Activated CD8-positive, alpha-beta memory T cell treated with anti-CD3 and anti-CD28 coated beads, Interleukin-2, amount 50 U/mL, for 48 hours (primary cell): Measurements from ENCODE around the gene ZNF669.
"Not testable (repeated sequence)": the region's sequence is repeated elsewhere in the genome, so short reads cannot be mapped to it uniquely, and the experiment has no call there.

Experiments
- DNase-seq: peaks from one replicate; pipeline ENCODE4 v3.0.0-alpha.2; 2020

Gene ZNF669

GRCh38 chr1:247103859-247104591, at the start of gene ZNF669:
Gene ZNF669 (minus strand): TSS chr1:247104356. CDS start chr1:247104199, 157 bp downstream.
- peak; percentile 95 for DNase-seq

- no peak for DNase-seq
These were observed 43.6 kb upstream of the ZNF669 start for GRCh38 chr1:247147781-247148180.

DNA sequence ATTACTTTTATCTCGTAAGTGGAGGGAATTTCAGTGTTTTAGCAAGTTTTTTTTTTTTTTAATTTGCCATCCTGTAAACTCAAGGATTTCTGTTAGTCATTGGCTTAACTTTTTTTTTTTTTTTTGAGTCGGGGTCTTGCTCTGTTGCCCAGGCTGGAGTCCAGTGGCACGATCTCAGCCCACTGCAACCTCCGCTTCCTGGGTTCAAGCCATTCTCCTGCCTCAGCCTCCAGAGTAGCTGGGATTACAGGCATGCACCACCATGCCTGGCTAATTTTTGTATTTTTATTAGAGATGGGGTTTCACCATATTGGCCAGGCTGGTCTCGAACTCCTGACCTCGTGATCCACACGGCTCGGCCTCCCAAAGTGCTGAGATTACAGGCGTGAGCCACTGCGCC, 43.0 kb upstream of the ZNF669 start:
- not testable (repeated sequence) for DNase-seq

DNA sequence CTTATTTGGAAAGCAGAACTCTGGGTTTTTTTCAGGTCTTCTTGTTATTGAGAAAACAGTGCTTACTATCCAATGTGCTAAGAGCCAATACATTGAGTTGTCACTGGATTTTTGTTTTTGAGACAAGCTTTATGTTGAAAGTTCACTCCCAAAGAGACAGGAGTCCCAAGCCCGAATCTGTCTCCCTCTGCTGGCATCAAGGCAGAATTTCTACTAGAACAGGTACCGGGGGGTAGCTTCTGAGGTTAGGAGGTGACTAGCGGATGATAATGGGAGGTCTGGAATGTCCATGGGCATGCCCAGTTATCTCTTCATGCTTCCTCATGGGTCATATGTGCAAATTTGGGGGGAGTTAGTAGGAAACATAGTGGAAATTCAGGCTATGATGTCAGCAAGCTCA, 42.5 kb upstream of the ZNF669 start:
- DNase-seq, result no peak

DNA sequence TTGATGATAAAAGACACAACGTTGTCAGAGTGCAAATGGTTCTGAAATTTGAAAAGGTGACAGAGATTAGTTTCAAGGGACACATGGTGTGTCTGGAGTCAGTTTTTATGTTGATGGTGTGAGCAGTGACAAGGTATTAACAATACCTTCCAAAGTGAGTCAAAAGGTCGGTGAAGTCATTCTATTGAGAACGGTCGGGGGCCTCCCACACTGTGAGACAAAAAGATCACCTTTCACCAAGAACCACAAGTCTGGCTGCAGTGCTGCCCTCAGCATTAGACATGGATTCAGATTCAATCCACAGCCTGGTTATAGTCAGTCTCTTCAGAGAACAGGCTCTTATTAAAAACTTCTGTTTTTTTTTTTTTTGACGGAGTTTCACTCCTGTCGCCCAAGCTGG, 41.1 kb upstream of the ZNF669 start:
- no peak for DNase-seq

DNA sequence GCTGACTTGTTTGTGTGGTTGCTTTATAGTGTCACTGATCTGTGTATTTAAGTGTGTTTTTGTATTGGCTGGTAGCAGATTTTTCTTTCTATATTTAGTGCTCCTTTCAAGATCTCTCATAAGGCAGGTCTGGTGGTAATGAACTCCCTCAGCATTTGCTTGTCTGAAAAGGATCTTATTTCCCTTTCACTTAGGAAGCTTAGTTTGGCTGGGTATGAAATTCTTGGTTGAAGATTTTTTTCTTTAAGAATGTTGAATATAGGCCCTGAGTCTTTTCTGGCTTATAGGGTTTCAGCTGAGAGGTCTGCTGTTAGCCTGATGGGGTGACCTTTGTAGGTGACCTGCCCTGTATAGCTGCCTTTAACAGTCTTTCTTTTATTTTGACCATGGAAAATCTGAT, 35.4 kb upstream of the ZNF669 start:
- DNase-seq, result not testable (repeated sequence)

GRCh38 chr1:247131236-247131635, 27.1 kb upstream of the ZNF669 start:
- DNase-seq, result no peak

DNA sequence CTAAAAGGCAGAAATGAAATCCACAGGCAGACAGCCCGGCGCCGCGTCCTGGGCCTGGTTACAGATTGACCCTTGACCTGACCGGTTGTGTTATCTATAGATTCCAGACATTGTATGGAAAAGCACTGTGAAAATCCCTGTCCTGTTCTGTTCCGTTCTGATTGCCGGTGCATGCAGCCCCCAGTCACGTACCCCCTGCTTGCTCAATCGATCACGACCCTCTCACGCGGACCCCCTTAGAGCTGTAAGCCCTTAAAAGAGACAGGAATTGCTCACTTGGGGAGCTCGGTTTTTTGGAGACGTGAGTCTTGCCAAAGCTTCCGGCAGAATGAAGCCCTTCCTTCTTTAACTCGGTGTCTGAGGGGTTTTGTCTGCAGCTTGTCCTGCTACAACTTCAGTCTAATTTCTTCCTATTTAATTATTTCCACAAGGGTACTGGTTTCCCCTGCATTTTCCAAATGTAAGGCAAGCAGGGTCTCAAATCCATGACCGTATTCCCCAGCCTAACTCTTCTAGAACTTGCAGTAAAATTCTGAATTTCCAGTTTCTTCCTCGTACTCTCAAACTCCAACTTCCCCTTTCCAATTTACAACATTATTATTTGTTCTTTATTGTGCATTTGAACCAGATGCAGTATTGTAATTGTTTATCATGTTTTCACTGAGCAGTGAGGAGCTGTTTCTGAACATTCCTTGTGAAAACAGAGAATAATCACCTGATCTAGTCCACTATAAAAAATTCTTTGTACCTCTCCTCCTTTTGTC, 23.5 kb upstream of the ZNF669 start:
- not testable (repeated sequence) for DNase-seq

GRCh38 chr1:247126601-247127000, 22.4 kb upstream of the ZNF669 start:
- DNase-seq, result not testable (repeated sequence)

DNA sequence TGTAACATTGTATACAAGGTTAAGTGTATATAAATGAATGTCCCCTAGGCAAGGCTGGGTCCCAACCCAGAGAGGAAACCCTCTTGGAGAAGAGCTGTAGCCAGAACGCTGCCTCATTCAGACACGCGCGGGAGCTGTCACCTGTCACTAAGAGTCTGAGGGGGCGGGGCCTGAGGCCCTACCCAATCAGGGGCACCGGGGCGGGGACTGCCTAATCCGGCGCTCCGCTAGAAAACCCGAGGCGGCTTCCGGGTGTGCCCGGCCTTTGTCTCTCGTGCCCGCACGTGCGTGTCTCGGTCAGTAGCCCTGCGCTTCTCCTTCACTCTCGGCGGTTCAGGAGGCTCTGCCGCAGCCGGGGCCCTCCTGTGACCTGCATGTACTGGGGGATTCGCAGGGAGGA, 22.0 kb upstream of the ZNF669 start:
- DNase-seq, result not testable (repeated sequence)

DNA sequence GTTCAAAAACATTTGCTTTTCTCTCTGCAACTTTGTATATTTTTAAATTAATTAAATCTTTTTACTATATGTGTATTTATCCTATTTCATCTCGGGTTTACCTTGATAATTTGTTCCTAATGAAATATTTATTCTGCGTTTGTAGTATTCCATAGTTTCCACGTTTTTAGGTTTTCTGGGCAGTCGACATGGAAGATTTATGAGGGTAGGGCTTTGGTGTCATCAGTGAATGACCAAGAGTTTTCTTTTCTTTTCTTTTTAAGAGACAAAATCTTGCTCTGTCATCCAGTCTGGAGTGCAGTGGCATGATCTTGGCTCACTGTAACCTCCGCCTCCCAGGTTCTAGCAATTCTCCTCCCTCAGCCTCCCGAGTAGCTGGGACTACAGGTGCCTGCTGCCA, 17.2 kb upstream of the ZNF669 start:
- no peak for DNase-seq

- not testable (repeated sequence) for DNase-seq
These were observed 16.2 kb upstream of the ZNF669 start for GRCh38 chr1:247120408-247120668.

GRCh38 chr1:247119600-247120407, 15.6 kb upstream of the ZNF669 start:
- DNase-seq, result no peak

DNA sequence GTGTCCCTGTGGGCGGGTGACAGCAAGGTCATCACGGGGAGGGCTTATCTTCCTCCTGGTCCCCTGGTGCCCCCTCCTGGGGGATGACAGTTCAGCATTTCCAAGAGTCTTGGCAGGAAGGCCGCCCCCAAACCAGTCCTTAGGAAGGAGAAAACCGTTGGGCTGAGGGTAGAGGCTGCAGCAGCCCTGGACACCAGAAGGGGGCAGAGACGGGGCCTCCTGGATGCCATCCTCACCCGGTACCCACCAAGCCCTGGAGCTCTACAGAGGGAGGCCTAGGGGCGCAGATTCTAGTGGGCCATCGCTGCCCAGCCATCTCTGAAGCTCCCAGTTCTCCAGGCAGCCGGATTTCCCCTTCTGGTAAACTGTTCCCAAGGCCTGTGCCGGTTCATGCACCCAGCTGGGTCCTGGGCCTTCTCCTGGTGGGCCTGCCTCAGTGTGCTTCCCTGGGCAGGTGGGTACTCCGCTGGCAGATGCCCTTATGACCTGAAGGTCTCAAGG, 14.8 kb upstream of the ZNF669 start:
- peak; percentile 70 for DNase-seq

DNA sequence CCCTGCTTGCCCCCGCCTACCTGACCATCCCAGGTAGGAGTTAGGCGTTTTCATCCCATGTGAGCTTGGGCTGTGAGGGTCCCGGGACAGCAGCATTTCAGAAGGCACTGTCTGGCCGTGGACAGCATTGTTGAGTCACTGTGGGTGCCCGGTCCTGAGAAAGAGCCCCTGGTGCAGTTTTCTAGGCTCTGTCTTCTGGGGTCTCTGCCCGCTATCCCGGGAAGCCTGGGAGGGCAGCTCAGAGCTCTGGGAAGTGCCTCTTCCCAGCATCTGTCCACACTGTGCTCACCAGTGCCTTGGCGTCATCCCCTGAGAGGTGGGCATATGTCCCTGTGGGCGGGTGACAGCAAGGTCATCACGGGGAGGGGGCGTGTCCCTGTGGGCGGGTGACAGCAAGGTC, 11.4 kb upstream of the ZNF669 start:
- DNase-seq, result peak; percentile 47

DNA sequence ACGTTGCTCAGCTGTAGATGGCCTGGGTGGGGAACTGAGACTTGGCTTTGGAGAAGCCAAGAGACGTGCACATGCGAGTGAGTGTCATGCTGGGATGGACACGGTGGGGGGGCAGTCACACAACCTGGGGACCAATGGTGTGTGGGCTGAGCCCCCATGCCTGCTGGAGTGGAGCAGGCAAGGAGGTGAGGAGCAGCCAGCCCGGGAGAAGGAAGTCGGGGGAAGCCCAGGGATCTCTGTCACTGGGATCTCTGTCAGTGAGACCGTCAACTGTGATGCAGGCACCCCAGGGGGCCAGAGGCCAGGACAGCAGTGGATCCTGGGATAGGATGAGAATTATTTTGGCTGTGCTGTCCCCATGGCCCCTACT, 11.0 kb upstream of the ZNF669 start:
- peak; percentile 49 for DNase-seq

GRCh38 chr1:247114351-247115140, 10.4 kb upstream of the ZNF669 start:
- DNase-seq, result peak; percentile 48

GRCh38 chr1:247113733-247114271, 9.6 kb upstream of the ZNF669 start:
- peak; percentile 43 for DNase-seq

DNA sequence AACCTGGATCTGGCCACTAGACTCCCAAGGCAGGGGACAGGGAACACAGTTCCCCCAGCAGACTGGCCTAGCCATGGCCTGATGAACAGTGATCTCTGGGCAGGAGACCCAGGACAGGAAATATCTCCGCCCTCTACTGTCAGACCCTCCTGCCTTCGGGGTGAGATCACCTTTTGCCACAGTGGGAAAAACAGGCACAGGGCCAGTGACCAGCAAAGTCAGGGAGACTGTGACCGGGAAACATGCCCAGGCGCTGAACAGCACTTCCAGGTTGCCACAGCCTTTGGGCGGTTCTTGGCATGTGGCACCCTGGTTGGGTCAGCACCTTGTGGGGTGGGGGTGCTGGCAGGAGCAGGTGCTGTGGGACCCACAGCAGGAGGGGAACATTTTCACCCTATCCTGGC, 8.9 kb upstream of the ZNF669 start:
- peak; percentile 43 for DNase-seq

- DNase-seq, result peak; percentile 36
These were observed 8.3 kb upstream of the ZNF669 start for GRCh38 chr1:247112479-247112781.

DNA sequence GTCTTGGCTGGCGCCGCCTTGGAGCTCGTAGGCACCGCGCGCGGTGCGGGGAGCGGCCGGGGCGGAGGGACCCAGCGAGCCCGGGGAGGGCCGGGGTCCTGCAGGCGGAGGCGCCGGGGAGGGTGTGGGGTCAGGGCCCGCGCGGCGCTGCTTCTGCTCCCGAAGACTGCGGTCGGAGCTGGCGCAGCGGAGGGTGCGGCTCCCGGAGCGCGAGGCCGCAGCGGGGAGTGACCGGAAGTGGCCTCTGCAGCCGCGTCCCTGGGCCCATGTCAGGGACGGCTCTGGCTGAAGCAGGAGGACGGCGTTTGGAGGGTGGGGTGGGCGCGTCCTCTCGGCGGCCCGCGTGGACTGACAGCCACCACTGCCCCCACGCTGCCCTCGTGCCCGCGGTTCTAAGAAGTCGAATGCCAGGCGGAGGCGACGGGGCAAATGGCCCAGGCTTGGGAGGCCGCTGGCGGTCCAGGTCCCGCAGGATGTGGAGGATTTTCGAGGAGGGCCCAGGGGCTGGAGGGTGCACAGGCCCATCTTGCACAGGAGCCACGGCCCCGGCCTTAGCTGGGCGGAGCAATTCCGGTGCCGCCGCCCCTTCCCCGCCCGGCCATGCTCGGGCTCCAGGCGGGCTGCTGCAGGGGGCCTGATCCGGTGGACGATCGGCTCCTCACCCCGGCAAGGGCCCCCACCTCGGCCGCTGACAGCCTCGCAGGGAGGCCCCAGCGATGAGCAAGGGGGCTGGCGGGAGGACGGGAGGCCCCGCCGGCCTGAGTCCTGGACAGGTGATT, 7.7 kb upstream of the ZNF669 start:
- peak; percentile 56 for DNase-seq

DNA sequence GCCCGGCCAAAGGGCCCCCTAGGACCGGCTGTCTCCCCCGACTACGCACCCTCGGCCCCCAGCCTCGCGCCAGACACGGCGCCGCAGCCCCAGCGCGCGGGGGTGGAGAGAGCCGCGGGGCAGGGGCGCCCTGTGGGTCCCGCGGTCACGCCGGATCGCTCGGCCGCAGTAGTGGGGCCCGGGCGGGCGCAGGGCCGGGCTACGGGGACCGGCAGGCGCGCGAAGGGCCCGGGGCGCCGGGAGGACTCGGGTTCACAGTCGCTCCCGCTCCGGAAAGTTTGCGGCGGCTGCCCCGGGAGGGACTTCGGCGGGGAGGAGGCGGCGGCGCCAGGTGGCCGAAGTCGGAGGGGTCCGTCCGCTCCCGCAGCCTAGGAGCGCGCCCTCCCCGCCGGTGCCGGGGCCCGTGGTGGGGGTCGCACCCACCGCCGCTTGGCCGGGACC, 7.1 kb upstream of the ZNF669 start:
- DNase-seq, result peak; percentile 56
